B cell (primary cell): Measurements from ENCODE around the gene TMEM116. TPM values are rescaled to one million over a fixed set of nuclear protein-coding genes. Genes with fewer than 3 reads are reported as not detected.

Experiments used
- ATAC-seq: fragments of 200-7000 bp; cut with Tn5 transposase; one replicate; pipeline ENCODE4 v1.10.0; 2021; ENCODE audit warnings: low read depth, mild to moderate bottlenecking, moderate number of reproducible peaks, moderate library complexity
- CTCF ChIA-PET: fragments of 350-600 bp; sonication (Branson Sonifier 250); formaldehyde crosslinking; loops from one replicate; lab custom pipeline; 2021; ENCODE audit warnings: antibody characterized with exemption, inconsistent platforms; lab: Charles Lee
- POLR2A ChIA-PET: fragments of 350-600 bp; sonication (Branson Sonifier 250); formaldehyde crosslinking; loops from one replicate; lab custom pipeline; 2021; ENCODE audit warnings: antibody characterized with exemption; lab: Charles Lee
- DNase-seq: peaks from one replicate; pipeline ENCODE4 v3.0.0; 2013
- H2AFZ ChIP-seq: 2 replicates; pipeline ENCODE4 v1.6.1; 2012; ENCODE audit warnings: mild to moderate bottlenecking, low read depth, low read length; ENCODE audit not compliant: insufficient read depth, poor library complexity, severe bottlenecking
- H3K27ac ChIP-seq, 2 donors: 1 replicate in 1 of 2; 2 replicates in 1 of 2; pipeline ENCODE4 v1.5.1; 2012 to 2013; ENCODE audit warnings: low read length in 2 of 2, mild to moderate bottlenecking in 2 of 2, moderate library complexity in 1 of 2
- H3K27me3 ChIP-seq, 4 experiments: fragments of 200-600 bp in 1 of 4; sonication (generic) in 1 of 4; replicated peaks in 1 of 4; 1 replicate in 2 of 4; 2 replicates in 2 of 4; pipeline versions ENCODE4 v1.6.1 to v1.7.0; 2013 to 2016; ENCODE audit warnings: low read length in 3 of 4, mild to moderate bottlenecking in 2 of 4, mixed read lengths in 1 of 4, moderate library complexity in 1 of 4; ENCODE audit not compliant: insufficient read depth in 4 of 4, control insufficient read depth in 3 of 4; ENCODE audit errors: control extremely low read depth in 1 of 4
- H3K36me3 ChIP-seq, 2 experiments: replicated peaks in 1 of 2; 1 replicate in 1 of 2; 2 replicates in 1 of 2; pipeline versions ENCODE4 v1.6.1 to v1.7.1; 2013; ENCODE audit warnings: low read length in 1 of 2; ENCODE audit not compliant: insufficient read depth in 2 of 2, control insufficient read depth in 1 of 2; ENCODE audit errors: control extremely low read depth in 1 of 2, extremely low read depth in 1 of 2
- H3K4me1 ChIP-seq, 2 donors: fragments of 200-600 bp in 1 of 2; sonication (generic) in 1 of 2; 1 replicate in 1 of 2; 2 replicates in 1 of 2; pipeline versions ENCODE4 v1.5.1 to v1.6.1; 2013 to 2017; ENCODE audit warnings: low read length in 2 of 2; ENCODE audit not compliant: control insufficient read depth in 2 of 2, insufficient read depth in 2 of 2
- H3K4me2 ChIP-seq: replicated peaks from 2 replicates; pipeline ENCODE3; 2012; ENCODE audit warnings: mild to moderate bottlenecking, low read depth, low read length; ENCODE audit not compliant: poor library complexity, severe bottlenecking
- H3K4me3 ChIP-seq, 5 experiments: fragments of 200-600 bp in 1 of 5; sonication (generic) in 1 of 5; 1 replicate in 3 of 5; 2 replicates in 2 of 5; pipeline versions ENCODE4 v1.5.1 to v1.7.0; 2011 to 2016; ENCODE audit warnings: low read length in 4 of 5, mild to moderate bottlenecking in 4 of 5, low read depth in 2 of 5, control low read depth in 1 of 5, moderate library complexity in 1 of 5; ENCODE audit not compliant: insufficient read depth in 1 of 5; ENCODE audit errors: control extremely low read depth in 1 of 5, extremely low read depth in 1 of 5
- H3K79me2 ChIP-seq: fragments of 200-600 bp; sonication (generic); one replicate; pipeline ENCODE4 v1.6.0; 2016; ENCODE audit warnings: low read length; ENCODE audit not compliant: control insufficient read depth, insufficient read depth
- H3K9ac ChIP-seq: fragments of 200-600 bp; sonication (generic); 2 replicates; pipeline ENCODE4 v1.6.1; 2017; ENCODE audit warnings: mild to moderate bottlenecking, low read length, moderate library complexity
- H3K9me3 ChIP-seq, 3 donors: one replicate each; pipeline versions ENCODE4 v1.6.1 to v1.7.1; 2013; ENCODE audit warnings: low read length in 2 of 3; ENCODE audit not compliant: control insufficient read depth in 2 of 3, insufficient read depth in 1 of 3; ENCODE audit errors: control extremely low read depth in 1 of 3
- H4K20me1 ChIP-seq: 2 replicates; pipeline ENCODE4 v1.6.0; 2012; ENCODE audit warnings: mild to moderate bottlenecking, low read length; ENCODE audit not compliant: insufficient read depth, control insufficient read depth, poor library complexity, severe bottlenecking
- H3K27ac Mint-ChIP-seq: one replicate; pipeline ENCODE4 v1.8.0; 2021; ENCODE audit warnings: mixed read lengths
- H3K27me3 Mint-ChIP-seq: one replicate; pipeline ENCODE4 v1.8.0; 2021; ENCODE audit warnings: mixed read lengths
- H3K4me1 Mint-ChIP-seq: one replicate; pipeline ENCODE4 v1.8.0; 2021; ENCODE audit warnings: mixed read lengths
- H3K4me3 Mint-ChIP-seq: one replicate; pipeline ENCODE4 v1.8.0; 2021; ENCODE audit warnings: mixed read lengths
- H3K9me3 Mint-ChIP-seq: one replicate; pipeline ENCODE4 v1.8.0; 2022; ENCODE audit warnings: mixed read lengths; ENCODE audit not compliant: insufficient read depth
- EZH2 ChIP-seq: IDR thresholded peaks from 2 replicates; pipeline ENCODE4 v1.6.1; 2012; ENCODE audit warnings: borderline replicate concordance, low read depth, mild to moderate bottlenecking, moderate library complexity, low read length; ENCODE audit not compliant: insufficient read depth, poor library complexity, severe bottlenecking
- WGBS: methylation state at CpG from one replicate; pipeline ENCODE4 v1.1.5; 2013; ENCODE audit warnings: missing lambda C conversion rate; ENCODE audit not compliant: insufficient coverage; 5-methylcytosine and 5-hydroxymethylcytosine counted together
- intact Hi-C: fragments of 100-400 bp; cut with micrococcal nuclease; formaldehyde crosslinking; loops from one replicate; pipeline ENCODE4 v1.10.0; 2022
- polyA plus RNA-seq: library from polyadenylated mRNA; depleted of rRNA; stranded (reverse); fragments of >200 nt; gene quantifications from 2 replicates; pipeline ENCODE4 v1.2.3, GENCODE V29; 2012
- total RNA-seq, 2 donors: library from RNA; stranded (reverse); fragments of 120-200 nt in 1 of 2; gene quantifications; 1 replicate in 1 of 2; 2 replicates in 1 of 2; pipeline versions ENCODE4 v1.2.3 to v1.2.4, GENCODE V29; 2013 to 2022
- TF ChIP-seq, protein P1 (sequence below): fragments of 200-600 bp; IDR thresholded peaks from one replicate; pipeline ENCODE4 v1.8.0; 2022; ENCODE audit warnings: antibody characterized with exemption, mild to moderate bottlenecking

The TMEM116 gene
- total and polyA plus RNA-seq, 2 donors (not counting 1 experiment from before 2014, with no cell fraction given), result 7.9 to 11.7 TPM

GRCh38 chr12:111937429-111937828 lies 75.5 kb downstream of the TMEM116 start:
- ChIA-PET CTCF (no interaction called here), POLR2A (no interaction called here)
- DNase-seq (no peak), ATAC-seq (no peak)
- H3K36me3 ChIP-seq, result no peaks in the 10 kb centered on the region
- H2AFZ ChIP-seq, result no peak overlapping the region
- H3K27me3 ChIP-seq, result no peaks in the 10 kb centered on the region
- no peaks in the 10 kb centered on the region for H3K27me3 Mint-ChIP-seq
- no peaks in the 10 kb centered on the region for H3K79me2 ChIP-seq
- H4K20me1 ChIP-seq, result no peaks in the 10 kb centered on the region
- no peaks in the 10 kb centered on the region for H3K9me3 ChIP-seq
- no peaks in the 10 kb centered on the region for H3K4me1 Mint-ChIP-seq
- no peak overlapping the region for H3K4me3 Mint-ChIP-seq
- H3K4me2 ChIP-seq, result no peak overlapping the region
- no peak for TF ChIP-seq EZH2
- TF ChIP-seq, protein P1, sequence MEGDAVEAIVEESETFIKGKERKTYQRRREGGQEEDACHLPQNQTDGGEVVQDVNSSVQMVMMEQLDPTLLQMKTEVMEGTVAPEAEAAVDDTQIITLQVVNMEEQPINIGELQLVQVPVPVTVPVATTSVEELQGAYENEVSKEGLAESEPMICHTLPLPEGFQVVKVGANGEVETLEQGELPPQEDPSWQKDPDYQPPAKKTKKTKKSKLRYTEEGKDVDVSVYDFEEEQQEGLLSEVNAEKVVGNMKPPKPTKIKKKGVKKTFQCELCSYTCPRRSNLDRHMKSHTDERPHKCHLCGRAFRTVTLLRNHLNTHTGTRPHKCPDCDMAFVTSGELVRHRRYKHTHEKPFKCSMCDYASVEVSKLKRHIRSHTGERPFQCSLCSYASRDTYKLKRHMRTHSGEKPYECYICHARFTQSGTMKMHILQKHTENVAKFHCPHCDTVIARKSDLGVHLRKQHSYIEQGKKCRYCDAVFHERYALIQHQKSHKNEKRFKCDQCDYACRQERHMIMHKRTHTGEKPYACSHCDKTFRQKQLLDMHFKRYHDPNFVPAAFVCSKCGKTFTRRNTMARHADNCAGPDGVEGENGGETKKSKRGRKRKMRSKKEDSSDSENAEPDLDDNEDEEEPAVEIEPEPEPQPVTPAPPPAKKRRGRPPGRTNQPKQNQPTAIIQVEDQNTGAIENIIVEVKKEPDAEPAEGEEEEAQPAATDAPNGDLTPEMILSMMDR, result no peak
- WGBS, result no CpG with 5 or more reads among the region's 1 CpG
- H3K4me1 ChIP-seq, result no peaks in the 10 kb centered on the region
- H3K9ac ChIP-seq, result no peak overlapping the region
- H3K27ac Mint-ChIP-seq, result no peak overlapping the region
- intact Hi-C loops, result no loop called here
- H3K27ac ChIP-seq, result no peak overlapping the region
- H3K9me3 Mint-ChIP-seq, result no peaks in the 10 kb centered on the region
- no peak overlapping the region for H3K4me3 ChIP-seq

- Histone ChIP-seq H3K9ac (no peak overlapping the region), H3K36me3 (no peaks in the 10 kb centered on the region), H3K9me3 (no peaks in the 10 kb centered on the region), H3K4me1 (no peaks in the 10 kb centered on the region), H3K79me2 (no peaks in the 10 kb centered on the region), H2AFZ (no peak overlapping the region), H3K4me3 (no peak overlapping the region), H3K27ac (no peak overlapping the region), H3K27me3 (no peaks in the 10 kb centered on the region), H4K20me1 (no peaks in the 10 kb centered on the region), H3K4me2 (no peak overlapping the region)
- DNase-seq, result no peak
- POLR2A ChIA-PET, result no interaction called here
- TF ChIP-seq, protein P1, result no peak
- TF ChIP-seq EZH2, result no peak
- Mint-ChIP-seq H3K27ac (no peak overlapping the region), H3K4me3 (no peak overlapping the region), H3K4me1 (no peaks in the 10 kb centered on the region), H3K9me3 (no peaks in the 10 kb centered on the region), H3K27me3 (no peaks in the 10 kb centered on the region)
- intact Hi-C loops, result no loop called here
- no peak for ATAC-seq
- CTCF ChIA-PET, result no interaction called here
These were observed 76.1 kb downstream of the TMEM116 start for GRCh38 chr12:111936869-111937268.
